Measurements from ENCODE around the gene TNNT2. TPM values are rescaled to one million over a fixed set of nuclear protein-coding genes. Genes with fewer than 3 reads are reported as not detected.

TNNT2 gene
- total RNA-seq, 1 experiment from 2014 or later: not detected

DNA sequence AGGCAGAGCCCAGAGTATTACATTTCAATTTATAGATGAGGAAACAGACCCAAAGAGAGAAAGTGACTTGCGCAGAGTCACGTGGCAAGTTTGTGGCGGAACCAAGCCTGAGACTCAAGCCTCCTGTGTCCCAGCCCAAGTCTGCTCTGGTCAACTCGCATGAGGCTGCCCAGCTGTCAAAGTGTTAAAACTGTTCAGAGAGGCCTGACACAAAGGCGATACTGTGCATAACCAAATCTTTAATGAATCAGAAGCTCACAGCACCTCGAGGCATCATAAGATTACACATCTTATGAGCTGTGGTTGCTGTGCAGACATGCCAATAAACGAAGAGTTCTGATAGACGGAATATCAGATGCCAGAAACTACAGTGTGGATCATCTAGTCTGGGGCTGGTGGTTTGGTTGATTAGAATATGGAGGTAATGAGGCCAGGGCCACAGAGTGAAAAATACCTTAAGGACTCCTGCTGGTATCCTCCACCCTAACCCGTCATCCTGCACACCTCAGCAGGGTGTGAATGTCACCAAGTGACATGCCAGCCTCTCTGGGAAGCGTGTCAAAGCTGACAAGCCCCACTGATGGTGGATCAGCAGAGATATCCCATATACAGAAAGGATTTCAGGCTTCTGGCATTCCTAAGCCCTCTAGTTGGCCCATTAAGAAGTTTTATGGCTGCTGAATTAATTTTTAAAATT is 42.2 kb downstream of the TNNT2 start:
- Histone ChIP-seq H3K4me3 (no peak overlapping the region), H3K9me3 (no peaks in the 10 kb centered on the region), H3K27me3 (no peaks in the 10 kb centered on the region), H3K36me3 (no peaks in the 10 kb centered on the region)
- DNase-seq: no peak

DNA sequence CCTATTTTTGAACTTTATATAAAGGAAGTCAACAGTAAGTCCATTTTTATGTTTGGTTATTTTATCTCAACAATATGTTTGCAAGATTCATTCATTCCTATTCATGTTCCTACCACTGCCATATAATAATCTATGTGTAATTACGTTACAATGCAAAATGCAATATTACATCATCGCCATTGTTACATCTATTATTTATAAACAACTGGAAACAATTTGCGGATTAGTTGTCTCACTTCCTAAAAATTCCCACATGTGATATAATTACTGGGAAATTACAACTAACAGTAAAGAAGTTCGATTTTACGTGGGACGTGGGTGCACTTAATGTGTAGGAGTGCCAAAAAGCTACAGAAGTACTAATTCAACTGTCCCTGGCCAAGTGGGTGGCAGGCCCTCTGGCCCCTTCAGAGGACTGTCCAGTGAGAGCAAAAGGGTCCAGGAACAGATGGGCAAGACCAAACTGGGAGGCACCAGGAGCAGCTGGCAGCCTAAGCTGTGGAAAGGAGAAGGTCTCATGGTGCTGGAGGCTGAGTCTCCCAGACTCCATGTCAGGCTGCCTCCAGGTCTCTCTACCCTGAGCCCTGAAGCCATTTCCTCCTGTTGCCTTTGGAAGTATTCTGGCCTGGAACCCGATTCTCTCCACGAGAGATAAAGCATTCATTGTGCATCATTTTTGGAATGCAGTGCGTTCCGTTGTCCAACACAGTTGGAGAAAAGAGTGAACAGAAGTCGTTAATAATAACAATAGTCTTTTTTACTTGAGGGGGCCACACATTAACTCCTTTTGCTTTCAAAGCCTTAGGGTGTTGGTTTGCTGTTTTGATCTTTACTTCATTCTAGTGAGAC is 42.9 kb downstream of the TNNT2 start:
- DNase-seq: no peak
- H3K27me3 ChIP-seq: no peaks in the 10 kb centered on the region
- H3K36me3 ChIP-seq: no peaks in the 10 kb centered on the region
- H3K4me3 ChIP-seq: no peak overlapping the region
- H3K9me3 ChIP-seq: no peaks in the 10 kb centered on the region

DNA sequence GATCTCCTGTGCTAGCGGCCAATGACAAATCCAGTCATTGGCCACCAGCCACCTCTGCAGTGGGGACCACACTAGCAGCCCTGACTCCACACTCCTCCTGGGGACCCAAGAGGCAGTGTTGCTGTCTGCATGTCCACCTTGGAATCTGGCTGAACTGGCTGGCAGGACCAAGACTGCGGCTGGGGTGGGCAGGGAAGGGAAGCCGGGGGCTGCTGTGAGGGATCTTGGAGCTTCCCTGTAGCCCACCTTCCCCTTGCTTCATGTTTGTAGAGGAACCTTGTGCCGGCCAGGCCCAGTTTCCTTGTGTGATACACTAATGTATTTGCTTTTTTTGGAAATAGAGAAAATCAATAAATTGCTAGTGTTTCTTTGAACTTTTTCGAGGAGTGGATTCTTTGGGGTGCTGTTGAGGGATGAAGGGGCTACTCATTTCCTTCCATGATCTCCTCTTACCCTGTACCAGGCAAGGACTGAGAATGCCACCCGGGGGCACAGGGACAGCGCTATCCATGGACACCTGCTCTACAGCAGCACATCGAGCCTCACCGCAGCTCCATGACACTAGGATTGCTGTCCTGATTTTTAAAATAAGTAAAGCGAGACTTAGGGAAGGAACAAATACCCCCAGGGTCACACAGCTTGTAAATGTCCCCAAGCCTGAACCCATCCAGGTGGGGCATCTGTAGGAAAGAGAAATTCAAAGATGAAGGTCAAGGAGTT is 44.7 kb downstream of the TNNT2 start:
- Histone ChIP-seq H3K36me3 (no peaks in the 10 kb centered on the region), H3K27me3 (no peaks in the 10 kb centered on the region), H3K4me3 (no peak overlapping the region), H3K9me3 (no peaks in the 10 kb centered on the region)
- DNase-seq: no peak

DNA sequence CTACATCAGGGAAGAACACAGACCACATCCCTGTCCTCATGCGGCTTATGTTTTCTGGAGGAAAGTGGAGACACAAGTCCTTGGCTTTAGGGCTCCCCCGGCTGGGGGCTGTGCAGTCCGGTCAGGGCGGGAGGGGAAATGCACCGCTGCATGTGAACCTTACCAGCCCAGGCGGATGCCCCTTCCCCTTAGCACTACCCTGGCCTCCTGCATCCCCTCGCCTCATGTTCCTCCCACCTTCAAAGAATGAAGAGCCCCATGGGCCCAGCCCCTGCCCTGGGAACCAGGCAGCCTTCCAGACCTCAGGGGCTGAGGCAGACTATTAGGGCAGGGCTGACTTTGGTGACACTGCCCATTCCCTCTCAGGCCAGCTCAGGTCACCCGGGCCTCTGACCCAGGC is 45.5 kb downstream of the TNNT2 start:
- no peaks in the 10 kb centered on the region for H3K27me3 ChIP-seq
- H3K4me3 ChIP-seq: no peak overlapping the region
- no peaks in the 10 kb centered on the region for H3K36me3 ChIP-seq
- DNase-seq: no peak
- no peaks in the 10 kb centered on the region for H3K9me3 ChIP-seq

DNA sequence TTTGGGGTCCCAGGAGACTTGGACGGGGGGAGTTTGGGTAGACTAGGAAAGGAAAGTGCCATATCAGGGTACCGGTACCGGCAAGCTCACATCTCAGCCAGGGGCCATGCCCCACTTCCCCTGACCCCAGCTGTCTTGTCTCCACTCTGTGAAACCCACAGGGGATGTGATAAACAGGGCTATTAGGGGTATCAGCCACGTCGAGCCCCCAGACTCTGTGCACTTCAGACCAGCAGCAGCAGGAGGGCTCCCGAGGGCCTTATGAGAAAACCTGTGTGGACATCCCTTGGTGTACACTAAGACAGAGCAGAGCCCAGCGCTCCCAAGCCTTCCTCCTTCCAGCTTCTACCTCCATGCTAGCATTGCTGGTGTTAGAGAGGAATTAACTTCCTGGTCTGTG is 46.3 kb downstream of the TNNT2 start:
- no peaks in the 10 kb centered on the region for H3K9me3 ChIP-seq
- H3K4me3 ChIP-seq: no peak overlapping the region
- DNase-seq: no peak
- H3K36me3 ChIP-seq: no peaks in the 10 kb centered on the region
- no peaks in the 10 kb centered on the region for H3K27me3 ChIP-seq

DNA sequence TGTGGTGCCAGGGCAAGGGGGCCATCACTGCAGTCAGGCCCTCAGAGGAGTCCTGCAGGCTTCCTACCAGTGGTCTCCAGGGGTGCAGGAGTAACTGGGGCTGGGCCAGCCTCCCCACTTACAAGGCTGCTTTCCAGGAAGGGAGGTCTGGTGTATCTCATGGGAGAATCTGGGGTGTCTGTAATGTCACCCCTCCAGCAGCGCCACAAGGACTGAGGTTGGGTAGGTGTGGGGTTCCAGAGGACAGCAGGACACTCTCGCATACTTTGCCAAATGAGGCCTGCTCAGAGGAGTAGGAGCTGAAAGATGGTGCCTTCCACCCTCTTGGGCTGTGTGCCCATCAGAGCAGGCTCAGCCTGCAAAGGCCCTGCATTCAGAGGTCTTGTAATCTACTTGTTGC is 46.9 kb downstream of the TNNT2 start:
- Histone ChIP-seq H3K4me3 (no peak overlapping the region), H3K27me3 (no peaks in the 10 kb centered on the region), H3K9me3 (no peaks in the 10 kb centered on the region), H3K36me3 (no peaks in the 10 kb centered on the region)
- no peak for DNase-seq

DNA sequence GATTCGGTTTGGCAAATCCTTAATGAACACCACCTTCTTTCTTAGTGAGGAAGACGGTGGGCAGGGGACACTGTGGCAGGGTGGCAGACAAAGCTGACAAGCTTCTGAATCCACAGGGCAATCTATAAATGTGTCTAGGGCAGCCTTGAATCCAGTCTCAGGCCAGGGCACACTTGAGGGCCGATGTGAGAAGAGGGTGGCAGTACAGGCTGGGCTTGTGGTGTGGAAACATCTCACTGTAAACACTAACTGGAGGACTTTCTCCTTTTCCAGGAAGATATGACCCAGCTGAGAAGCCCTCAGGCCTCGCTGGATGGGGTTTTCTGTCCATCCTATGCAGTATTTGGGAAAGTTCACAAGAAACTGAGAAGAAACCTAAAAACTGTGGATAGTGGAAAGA is 47.7 kb downstream of the TNNT2 start:
- no peak for DNase-seq
- no peak overlapping the region for H3K4me3 ChIP-seq
- no peaks in the 10 kb centered on the region for H3K36me3 ChIP-seq
- H3K27me3 ChIP-seq: no peaks in the 10 kb centered on the region
- H3K9me3 ChIP-seq: no peaks in the 10 kb centered on the region

DNA sequence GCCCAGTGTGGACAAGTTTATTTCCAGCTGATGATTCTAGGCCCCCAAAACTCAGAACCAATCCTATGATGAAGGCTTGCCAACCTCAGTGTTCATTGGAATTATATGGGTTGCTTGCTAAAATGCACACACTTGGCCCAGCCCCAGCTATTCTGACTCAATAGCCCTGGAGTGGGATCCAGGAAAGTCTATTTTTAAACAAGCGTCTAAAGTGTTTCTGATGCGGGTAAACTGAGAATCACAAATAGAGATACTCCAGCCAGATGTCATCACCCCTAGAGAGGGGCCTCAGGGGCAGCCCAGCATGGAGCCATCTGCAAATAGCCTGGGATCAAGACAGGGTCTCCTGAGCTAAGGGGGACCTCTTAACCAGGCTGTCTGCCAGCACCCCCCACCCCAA is 48.2 kb downstream of the TNNT2 start:
- Histone ChIP-seq H3K9me3 (no peaks in the 10 kb centered on the region), H3K36me3 (no peaks in the 10 kb centered on the region), H3K4me3 (no peak overlapping the region), H3K27me3 (no peaks in the 10 kb centered on the region)
- peak; percentile 31 for DNase-seq

DNA sequence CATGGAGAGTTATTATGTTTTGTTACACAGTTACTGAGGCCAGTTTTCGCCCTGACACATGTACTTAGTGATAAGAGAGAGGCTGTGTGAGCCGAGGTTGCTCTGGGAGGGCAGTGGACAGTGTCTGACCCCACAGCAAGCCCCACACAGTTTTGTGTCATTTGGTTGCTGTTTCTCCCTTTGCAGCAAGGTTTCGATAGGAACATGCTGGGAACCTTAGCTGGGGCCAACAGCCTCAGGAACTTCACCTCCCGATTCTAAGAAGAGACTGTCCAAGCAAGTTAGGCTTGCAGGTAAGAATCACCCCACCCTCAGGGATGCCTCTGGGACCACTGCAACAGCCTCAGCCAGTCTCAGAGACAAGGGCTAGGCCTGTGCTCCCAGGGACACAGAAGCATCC is 48.9 kb downstream of the TNNT2 start:
- no peak for DNase-seq
- H3K4me3 ChIP-seq: no peak overlapping the region
- no peaks in the 10 kb centered on the region for H3K9me3 ChIP-seq
- no peaks in the 10 kb centered on the region for H3K27me3 ChIP-seq
- no peaks in the 10 kb centered on the region for H3K36me3 ChIP-seq

DNA sequence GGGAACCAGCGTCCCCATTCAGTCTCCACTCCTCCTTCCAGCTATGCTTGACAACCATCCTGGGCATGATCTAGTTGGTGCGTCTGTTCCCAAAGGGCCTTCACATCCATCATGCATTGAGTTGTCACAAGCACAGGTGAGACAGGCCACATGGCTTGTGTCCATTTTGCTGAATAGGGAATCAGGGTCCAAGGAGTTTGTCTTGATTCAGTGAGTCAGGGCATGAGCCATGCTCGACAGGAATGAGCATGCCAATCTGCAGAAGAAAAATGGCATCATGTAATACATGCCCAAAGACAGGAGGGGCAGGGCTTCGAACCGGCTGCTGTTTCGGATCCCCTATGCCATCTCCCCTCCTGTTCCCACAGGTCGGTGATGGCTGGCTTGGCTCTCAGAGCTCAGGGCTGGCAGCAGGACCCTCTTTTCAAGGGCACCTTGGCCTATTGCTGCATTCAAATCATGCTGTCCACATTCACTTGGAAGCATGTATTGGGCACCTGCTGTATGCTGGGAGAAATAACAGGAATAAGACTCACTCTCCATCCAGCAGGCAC is 49.7 kb downstream of the TNNT2 start:
- H3K36me3 ChIP-seq: no peaks in the 10 kb centered on the region
- H3K9me3 ChIP-seq: no peaks in the 10 kb centered on the region
- DNase-seq: no peak
- no peak overlapping the region for H3K4me3 ChIP-seq
- no peaks in the 10 kb centered on the region for H3K27me3 ChIP-seq

DNA sequence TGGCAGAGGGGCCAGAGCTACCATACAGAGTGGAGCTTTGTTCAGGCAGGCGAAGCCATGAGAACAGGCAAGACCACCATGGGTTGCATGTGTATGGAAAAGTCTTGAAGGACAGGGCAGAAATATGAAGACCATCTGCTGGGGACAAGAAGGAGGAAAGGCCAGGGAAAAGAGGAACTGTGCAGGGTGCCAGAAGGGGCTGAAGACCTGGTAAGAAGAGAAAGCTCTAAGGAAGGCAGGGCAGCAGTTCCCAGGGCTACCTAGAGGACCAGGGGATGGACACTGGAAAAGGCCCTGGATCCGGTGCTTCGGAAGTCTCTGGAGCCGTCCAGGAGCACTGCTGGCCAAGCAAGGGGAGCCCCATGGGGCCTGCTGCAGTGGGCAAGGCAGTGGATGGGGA is 50.8 kb downstream of the TNNT2 start:
- Histone ChIP-seq H3K4me3 (no peak overlapping the region), H3K9me3 (no peaks in the 10 kb centered on the region), H3K36me3 (no peaks in the 10 kb centered on the region), H3K27me3 (no peaks in the 10 kb centered on the region)
- no peak for DNase-seq

DNA sequence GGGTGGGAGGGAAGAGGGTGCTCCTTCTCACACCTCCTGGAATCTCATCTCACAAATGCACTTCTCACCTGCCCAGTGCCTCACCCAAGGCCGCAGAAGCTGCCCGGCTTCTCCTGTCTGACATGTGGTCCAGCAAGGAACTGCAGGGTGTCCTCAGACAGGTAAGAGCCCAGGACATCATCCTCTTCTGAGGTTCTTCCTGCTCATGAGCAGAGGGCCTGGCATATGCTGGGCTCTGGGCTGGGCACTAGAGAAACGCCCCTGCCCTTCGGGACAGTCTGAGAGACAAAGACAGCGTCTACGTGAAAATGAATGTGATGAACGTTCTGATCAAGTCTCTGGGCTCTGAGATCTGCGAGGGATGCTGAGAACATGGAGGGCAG is 51.8 kb downstream of the TNNT2 start:
- DNase-seq: no peak
- no peaks in the 10 kb centered on the region for H3K36me3 ChIP-seq
- H3K9me3 ChIP-seq: no peaks in the 10 kb centered on the region
- no peak overlapping the region for H3K4me3 ChIP-seq
- H3K27me3 ChIP-seq: no peaks in the 10 kb centered on the region

DNA sequence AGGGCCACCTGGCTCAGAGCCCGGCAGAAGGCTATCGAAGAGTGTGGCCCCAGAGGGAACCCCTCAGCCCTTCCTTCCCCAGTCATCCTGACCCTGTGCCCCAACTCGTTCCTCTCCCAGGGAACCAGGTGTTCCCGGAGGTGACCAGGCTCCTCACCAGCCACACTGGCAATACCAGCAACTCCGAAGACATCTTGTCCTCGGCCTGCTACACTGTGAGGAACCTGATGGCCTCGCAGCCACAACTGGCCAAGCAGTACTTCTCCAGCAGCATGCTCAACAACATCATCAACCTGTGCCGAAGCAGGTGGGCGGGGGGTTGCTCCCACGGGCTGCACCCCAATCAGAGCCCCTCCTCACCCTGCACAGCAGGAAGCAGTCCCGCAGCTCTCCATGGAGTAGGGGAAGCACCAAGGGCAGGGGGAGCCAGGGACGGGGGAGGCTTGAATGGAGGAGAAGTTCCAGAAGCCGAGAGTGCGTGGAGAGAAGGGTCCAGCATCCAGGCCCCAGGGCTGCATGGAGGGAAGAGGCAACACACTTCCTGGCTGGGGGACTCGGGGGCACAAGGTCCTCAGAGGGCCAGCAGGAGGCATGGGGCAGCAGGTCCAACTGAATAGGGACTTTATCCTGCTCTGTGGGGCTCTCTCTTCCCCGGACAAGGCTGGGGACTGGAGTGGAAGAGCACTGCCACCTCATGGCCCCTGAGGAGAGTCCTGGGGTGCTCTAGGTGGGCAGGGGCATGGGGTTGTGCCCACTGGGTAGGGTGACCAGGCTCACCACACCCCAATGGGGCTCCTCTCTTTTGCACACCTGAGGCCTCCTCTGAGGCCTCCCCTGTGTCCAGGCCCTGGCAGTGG is 52.4 kb downstream of the TNNT2 start:
- DNase-seq: no peak
- Histone ChIP-seq H3K4me3 (no peak overlapping the region), H3K27me3 (no peaks in the 10 kb centered on the region), H3K9me3 (no peaks in the 10 kb centered on the region), H3K36me3 (no peaks in the 10 kb centered on the region)

DNA sequence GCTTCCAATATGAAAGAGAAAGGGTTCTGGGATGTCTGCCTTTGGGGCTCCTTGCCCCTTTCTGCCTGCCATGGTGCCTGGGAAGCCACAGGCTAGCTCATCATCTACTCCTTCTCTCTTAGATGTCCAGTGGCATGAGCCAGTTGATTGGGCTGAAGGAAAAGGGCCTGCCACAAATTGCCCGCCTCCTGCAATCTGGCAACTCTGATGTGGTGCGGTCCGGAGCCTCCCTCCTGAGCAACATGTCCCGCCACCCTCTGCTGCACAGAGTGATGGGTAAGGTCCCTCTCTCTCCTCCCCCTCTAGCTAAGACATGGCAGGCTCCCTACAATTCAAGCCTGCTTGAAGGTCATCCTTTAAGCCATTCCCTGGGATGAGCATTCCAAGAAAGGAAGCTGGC is 53.2 kb downstream of the TNNT2 start:
- DNase-seq: no peak
- H3K4me3 ChIP-seq: no peak overlapping the region
- no peaks in the 10 kb centered on the region for H3K9me3 ChIP-seq
- H3K27me3 ChIP-seq: no peaks in the 10 kb centered on the region
- no peaks in the 10 kb centered on the region for H3K36me3 ChIP-seq

DNA sequence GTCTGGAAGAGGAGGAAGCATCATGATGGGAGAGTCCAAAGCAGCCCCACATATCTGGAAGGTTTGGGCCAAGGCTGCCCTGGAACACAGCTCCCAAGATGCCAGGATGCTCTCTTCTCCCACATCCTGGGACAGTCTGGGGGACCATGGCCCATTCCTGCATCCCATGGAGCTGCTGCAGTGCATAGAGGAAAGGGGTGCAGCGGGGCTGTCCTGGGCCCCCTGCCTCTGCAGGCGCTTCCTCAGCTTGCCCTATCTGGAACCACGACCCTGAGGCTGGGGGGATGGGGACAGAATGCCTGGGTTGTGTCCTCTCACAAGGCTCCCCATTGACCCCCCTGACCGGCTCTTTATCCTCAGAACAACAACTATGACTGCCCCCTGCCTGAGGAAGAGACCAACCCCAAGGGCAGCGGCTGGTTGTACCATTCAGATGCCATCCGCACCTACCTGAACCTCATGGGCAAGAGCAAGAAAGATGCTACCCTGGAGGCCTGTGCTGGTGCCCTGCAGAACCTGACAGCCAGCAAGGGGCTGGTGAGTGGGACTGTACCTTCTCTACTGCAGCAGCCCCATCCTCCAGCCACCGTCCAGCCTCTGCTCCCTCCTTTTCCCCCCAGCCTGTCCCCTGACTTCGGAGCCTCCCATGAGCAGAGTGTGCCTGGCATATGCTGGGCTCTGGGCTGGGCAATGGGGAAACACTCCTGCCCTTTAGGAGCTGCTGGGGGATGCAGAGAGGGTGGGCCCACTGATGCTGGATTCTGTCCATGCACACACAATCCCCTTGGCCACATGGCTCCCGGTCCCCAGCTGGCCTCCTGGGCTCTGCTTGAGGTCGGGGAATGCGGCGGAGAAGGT is 54.6 kb downstream of the TNNT2 start:
- H3K9me3 ChIP-seq: no peaks in the 10 kb centered on the region
- DNase-seq: no peak
- no peaks in the 10 kb centered on the region for H3K36me3 ChIP-seq
- H3K4me3 ChIP-seq: no peak overlapping the region
- no peaks in the 10 kb centered on the region for H3K27me3 ChIP-seq
